ENCODE measurements around the gene NUB1. TPM values are rescaled to one million over a fixed set of nuclear protein-coding genes. Genes with fewer than 3 reads are reported as not detected.

The NUB1 gene
- total RNA-seq, 1 experiment from 2014 or later, result 48.5 TPM

- H3K27ac ChIP-seq (ENCODE audit: insufficient read length, low read depth, low read length), result no peak overlapping the region
- no peak overlapping the region for H2BK12ac ChIP-seq (ENCODE audit: insufficient read length, low read depth, low read length)
- H3K9me3 Mint-ChIP-seq, result peaks cover 7 to 16% of the 10 kb centered on the region in 2 experiments; a peak in 4 of 5 replicates
- no peak overlapping the region for H3K4me3 Mint-ChIP-seq
- no peak overlapping the region for H3K4me2 ChIP-seq (ENCODE audit: insufficient read depth, insufficient read length, low read length)
- no peak overlapping the region for H4K8ac ChIP-seq (replicated peaks; ENCODE audit: insufficient read length, low read depth, low read length)
- H3K79me1 ChIP-seq (ENCODE audit: insufficient read depth, low read depth, low read length, poor library complexity, severe bottlenecking), result no peaks in the 10 kb centered on the region
- no peak overlapping the region for H2BK5ac ChIP-seq (ENCODE audit: insufficient read length, low read length)
- no peak overlapping the region for H4K91ac ChIP-seq (ENCODE audit: insufficient read length, low read depth, low read length)
- no peak overlapping the region for H3K14ac ChIP-seq (ENCODE audit: insufficient read depth, low read length)
- H3K9me3 ChIP-seq (ENCODE audit: control insufficient read depth, low read depth, low read length), result no peaks in the 10 kb centered on the region
- no peak overlapping the region for H3K4ac ChIP-seq (ENCODE audit: low read depth, low read length)
- no peak overlapping the region for H2BK15ac ChIP-seq (ENCODE audit: low read depth, low read length)
- H3K23me2 ChIP-seq (ENCODE audit: insufficient read length, low read depth, low read length, poor library complexity, severe bottlenecking), result no peaks in the 10 kb centered on the region
- H3K9ac ChIP-seq (ENCODE audit: extremely low read depth, insufficient read length, low read length), result no peak overlapping the region
- no peaks in the 10 kb centered on the region for H3K79me2 ChIP-seq (ENCODE audit: insufficient read depth, low read length)
- no peak for DNase-seq
- no CpG with 5 or more reads among the region's 7 CpGs for WGBS (ENCODE audit: extremely low coverage, insufficient read length, low lambda C conversion rate)
- TF ChIP-seq CTCF (conservative IDR thresholded peaks at IDR 0.05), result no peak
- H3K23ac ChIP-seq (ENCODE audit: insufficient read length, low read depth, low read length), result no peak overlapping the region
- peaks cover 3% of the 10 kb centered on the region; the same call in 1 of the 2 replicates for H3K4me1 ChIP-seq (ENCODE audit: insufficient read depth, low read length)
- no peaks in the 10 kb centered on the region for H3K27me3 ChIP-seq (ENCODE audit: insufficient read depth, low read length)
- H2BK120ac ChIP-seq (ENCODE audit: low read depth, low read length, poor library complexity, severe bottlenecking), result no peak overlapping the region
- no peak overlapping the region for H3T11ph ChIP-seq (ENCODE audit: low read length)
- no peak overlapping the region for H3K56ac ChIP-seq (ENCODE audit: insufficient read length, low read depth, low read length)
- H3K4me1 Mint-ChIP-seq, result peaks cover 33 to 41% of the 10 kb centered on the region in 2 experiments
- H4K5ac ChIP-seq (ENCODE audit: insufficient read length, low read depth, low read length), result no peak overlapping the region
- H4K20me1 ChIP-seq (ENCODE audit: control insufficient read depth, insufficient read depth, insufficient read length), result no peaks in the 10 kb centered on the region
- peaks cover 0 to 8% (median 0%) of the 10 kb centered on the region in 3 experiments; a peak in 2 of 7 replicates for H3K36me3 Mint-ChIP-seq (ENCODE audit: insufficient read depth in 1 of 3, low read depth in 3 of 3)
- H3K27ac Mint-ChIP-seq, result no peak overlapping the region
- no peak overlapping the region for H2AK5ac ChIP-seq (ENCODE audit: insufficient read length, low read length)
- no peak overlapping the region for H3K18ac ChIP-seq (ENCODE audit: insufficient read length, low read depth, low read length)
- peaks cover 37% of the 10 kb centered on the region for H3K27me3 Mint-ChIP-seq (ENCODE audit: low read depth)
- H2AFZ ChIP-seq (ENCODE audit: low read length), result no peak overlapping the region
- H2BK20ac ChIP-seq (ENCODE audit: low read depth, low read length, poor library complexity, severe bottlenecking), result no peak overlapping the region
Measured at GRCh38 chr7:151425670-151426440, 84.2 kb downstream of the NUB1 start.
